GM21423 (cell line): ENCODE data around the gene RAB32.

Experiments used
- ATAC-seq: cut with Tn5 transposase; IDR thresholded peaks from one replicate; pipeline ENCODE4 v1.9.1; 2021; ENCODE audit warnings: mild to moderate bottlenecking, moderate library complexity; ENCODE audit not compliant: unreplicated experiment

Gene RAB32

DNA sequence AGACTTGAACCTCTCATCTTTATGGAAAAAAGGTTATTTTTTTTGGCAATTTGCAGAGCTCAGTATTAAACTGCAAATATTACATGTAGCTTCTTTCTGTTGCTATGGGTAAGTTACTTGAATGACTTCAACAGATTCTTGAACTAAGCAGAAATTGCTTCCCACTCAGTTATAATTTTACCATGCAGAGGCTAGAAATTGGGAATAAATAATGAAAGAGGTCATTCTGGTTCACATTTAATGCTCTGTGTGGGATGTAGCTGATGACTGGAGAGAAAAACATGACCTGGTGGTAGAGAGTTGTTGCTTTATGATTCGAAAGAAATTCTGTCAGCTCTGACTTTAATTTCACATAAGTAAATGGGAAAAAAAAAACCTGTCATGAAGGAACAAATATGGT is 38.3 kb downstream of the RAB32 start:
- ATAC-seq: no peak

DNA sequence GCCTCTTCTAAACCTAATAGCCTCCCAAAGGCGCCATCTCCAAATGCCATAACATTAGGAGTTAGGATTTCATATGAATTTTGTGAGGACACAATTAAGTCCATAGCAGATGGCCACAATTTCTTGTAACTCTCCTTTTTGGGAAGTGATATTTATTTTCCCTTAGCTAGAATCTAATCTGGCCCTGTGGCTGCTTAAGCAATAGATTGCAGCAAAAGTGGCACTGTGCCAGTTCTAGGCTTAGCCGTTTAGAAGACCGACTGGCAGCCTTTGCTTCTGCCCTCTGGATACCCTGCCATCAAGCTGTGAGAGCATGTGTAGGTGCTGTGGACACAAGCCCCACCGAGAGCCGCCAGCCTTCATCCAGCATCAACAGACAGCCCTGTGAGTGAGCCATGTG is 39.2 kb downstream of the RAB32 start:
- ATAC-seq: no peak

DNA sequence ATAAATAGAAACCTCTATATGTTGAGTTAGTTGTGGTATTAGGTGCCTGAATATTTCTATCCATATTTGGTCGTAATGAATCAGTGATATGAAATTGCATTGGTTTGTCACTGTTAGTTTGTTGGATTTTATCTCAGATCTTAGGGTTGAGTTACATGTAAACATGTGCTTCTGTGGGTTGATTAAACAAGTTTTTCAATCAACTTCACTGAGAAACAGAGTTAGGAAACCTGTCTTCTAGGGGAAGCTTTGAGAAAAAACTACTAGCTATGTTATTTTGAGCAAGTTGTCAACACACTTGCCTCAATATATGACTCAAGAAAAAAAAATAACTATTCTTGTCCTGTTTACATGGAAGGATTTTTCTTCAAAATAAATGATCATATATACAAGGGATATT is 40.3 kb downstream of the RAB32 start:
- no peak for ATAC-seq

DNA sequence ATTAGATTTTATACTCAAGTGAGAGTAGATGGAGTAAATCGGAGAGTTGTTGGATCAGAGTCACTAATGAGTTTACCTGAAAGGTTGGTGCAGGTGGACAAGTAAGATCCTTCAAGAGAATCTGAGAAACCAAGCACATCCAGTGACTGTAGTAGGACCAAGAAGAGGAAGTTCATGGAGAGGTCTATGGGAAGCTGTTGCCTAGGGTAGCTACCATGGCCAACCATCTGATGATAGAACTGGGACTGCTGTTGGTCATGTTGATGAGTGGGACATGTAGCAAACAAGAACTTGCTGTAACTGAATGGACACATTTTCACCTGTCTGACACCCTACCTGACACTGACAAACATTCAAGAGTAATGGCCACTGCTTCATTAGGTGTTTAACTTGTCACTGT is 43.8 kb downstream of the RAB32 start:
- no peak for ATAC-seq

DNA sequence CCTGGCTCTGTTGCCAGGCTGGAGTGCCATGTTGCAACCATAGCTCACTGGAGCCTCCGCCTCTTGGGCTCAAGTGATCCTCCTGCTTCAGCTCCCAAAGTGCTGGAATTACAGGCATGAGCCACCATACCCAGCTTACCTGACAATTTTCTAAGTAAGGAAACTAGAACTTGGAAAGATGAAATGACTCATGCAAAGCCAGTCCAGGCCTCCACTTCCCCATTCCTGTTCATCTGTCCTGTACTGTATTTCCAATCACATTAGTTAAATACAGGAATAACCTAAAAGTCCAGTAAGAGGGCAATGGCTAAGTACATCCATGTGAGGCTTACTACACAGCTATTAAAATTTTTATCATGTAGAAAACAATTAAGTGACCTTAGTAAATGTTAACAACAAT is 46.9 kb downstream of the RAB32 start:
- ATAC-seq: no peak

DNA sequence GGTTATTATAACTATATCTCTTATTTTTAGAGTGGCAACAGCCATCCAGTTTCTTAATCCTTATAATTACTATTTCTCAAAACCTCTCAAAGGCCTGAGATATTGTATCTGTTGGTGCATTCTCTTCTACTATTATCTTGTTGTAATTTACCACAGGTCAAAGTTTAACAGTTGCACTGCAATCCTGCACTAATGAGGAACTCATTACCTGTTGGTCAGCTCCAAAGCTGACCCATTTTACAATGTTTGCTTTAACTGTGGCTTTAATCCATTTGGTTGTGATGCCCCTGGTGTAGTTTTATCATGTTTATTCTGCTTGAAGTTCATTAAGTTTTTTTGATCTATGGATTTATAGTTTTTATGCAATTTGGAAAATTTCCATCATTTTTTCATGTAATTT is 48.8 kb downstream of the RAB32 start:
- ATAC-seq: no peak

DNA sequence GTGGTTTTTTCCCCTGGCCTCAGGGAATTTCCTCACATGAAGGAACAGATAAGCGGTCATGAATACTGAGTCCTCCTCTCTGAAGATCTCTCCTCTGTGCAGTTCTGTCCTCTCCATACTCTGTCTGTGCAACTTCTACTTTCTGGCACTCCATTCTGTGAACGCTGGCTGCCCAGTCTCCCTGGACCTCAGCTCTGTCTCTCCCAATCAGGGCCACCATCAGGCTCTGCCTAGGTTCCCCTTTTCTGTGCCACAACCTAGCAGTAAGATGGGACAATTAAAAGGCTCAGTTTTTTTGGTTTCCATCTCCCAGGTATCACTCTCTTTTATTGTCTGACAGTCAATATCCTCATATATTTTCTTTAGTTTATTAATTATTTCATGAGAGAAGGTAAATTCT is 50.4 kb downstream of the RAB32 start:
- ATAC-seq: no peak

DNA sequence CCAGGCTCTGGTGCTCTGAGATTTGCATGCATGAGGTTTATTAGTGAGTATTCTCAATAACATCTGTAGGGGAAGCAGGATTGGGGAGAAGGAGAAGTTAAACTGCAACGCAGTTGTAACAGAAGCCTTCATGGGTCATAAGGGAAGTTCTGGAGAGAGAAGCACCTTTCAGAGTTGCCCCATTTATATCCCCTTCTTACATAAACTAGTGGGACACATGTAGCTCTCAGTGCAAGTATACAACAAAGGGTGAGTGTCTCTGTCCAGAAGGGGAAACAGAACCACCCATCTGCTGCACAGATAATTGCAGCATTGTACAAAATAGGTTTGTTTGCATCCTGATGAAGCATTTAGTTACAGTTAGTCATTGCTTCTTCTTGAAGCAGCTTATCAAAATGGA is 50.9 kb downstream of the RAB32 start:
- no peak for ATAC-seq

DNA sequence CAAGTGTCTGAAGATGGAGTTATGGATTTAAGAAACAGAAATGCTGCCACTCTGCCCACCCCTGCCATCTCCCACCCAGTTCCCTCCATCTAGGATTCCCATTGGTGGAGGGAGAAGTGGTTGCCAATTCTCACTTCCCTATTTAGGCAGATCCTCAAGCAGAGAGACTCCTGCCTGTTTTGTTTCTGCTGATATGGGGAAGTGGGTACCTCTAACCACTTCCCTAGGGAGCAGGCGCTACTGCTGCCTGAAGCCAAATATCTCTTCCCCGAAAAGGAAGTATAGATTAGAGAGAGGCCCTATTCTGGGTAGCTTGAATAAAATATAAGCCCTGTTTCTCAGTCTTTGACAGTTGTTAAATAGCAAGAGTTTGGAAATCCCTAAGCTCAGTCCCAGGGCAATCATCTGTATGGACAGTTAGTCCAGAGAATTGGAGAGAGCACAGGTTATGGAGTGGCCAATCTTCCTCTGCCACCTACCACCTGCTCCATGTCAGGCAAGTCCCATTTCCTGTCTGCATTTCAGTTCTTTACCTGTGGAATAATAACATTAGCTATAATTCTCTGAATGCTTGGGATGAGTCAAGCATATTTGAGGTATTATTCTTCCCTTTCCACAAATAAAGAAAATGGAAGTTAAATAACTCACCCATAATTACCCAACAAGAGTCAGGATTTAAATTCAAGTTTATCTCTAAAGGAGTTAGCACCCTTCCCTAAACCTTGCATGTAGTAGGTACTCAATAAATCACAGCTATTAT is 52.5 kb downstream of the RAB32 start:
- peak; percentile 48 for ATAC-seq

DNA sequence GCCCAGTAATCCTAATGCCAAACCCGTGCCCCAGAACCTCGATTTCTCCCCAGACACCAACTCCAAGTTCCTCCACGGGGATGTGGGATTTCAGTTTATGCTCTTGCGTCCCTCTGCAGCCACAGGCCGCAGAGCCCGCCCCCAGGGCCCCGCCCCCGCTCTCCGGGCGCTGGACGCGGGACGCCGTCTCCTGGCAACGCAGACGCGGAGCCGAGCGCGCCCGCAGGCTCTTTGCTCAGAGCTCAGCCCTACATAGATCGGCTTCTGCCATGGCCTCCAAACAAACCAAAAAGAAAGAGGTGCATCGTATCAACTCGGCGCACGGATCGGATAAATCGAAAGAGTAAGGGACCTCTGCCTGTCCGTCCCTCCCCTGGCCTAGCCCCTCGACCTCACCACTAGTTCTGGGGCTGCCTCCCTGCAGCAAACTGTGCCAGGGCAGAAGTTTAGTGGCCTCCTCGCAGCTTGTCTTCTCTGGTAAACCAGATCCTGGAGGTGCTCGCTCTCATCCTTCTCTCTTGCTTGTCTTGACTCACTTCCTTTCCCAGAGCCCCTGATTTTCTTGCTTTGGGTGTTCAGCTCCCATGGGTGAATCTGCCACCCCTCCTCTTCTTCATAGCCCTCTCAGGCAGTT is 55.3 kb downstream of the RAB32 start, which contains the start of gene ADGB:
ADGB (plus strand) TSS at position 201 of the 634 bp plus-strand sequence; CDS start at position 270, 69 bp downstream.
- no peak for ATAC-seq

DNA sequence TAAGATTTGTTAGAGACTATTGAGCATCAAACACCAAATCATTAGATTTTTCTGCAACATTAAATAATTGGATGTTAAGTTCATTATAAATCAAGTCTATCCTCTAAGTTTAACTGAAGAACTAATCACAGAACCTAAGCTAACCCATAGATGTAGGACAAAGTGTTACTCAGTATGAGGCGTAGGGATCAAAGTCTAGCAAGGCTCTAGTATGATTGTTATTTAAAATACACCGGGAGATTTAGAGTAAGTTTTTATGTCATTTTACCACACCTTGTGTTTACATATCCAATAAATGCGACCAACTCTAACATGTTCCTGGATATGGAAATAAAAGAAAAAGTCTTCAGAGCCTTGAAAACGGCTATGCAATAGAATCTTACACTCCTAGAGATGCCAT is 57.7 kb downstream of the RAB32 start:
- no peak for ATAC-seq

DNA sequence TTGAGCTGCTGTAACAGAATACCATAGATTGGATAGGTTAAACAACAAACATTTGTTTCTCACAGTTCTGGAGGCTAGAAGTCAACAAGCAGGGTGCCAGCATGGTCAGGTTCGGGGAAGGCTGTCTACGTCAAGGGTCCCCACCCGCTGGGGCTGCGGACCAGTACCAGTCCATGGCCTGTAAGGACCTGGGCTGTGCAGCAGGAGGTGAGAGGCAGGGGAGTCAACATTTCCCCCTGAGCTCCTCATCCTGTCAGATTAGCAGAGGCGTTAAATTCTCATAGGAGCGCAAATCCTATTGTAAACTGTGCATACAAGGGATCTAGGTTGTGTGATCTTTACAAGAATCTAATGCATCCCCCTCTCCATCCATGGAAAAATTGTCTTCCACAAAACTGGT is 58.9 kb downstream of the RAB32 start:
- ATAC-seq: no peak
